ENCODE measurements around the gene NMRK2. TPM values are rescaled to one million over a fixed set of nuclear protein-coding genes. Genes with fewer than 3 reads are reported as not detected.

Gene NMRK2
- total RNA-seq, 1 experiment from 2014 or later: 60.0 TPM

GRCh38 chr19:3931041-3931440 lies 1.8 kb upstream of the NMRK2 start:
- H2BK15ac ChIP-seq (ENCODE audit: low read depth, low read length): no peak overlapping the region
- H3K4me3 Mint-ChIP-seq: no peak overlapping the region
- no peak for DNase-seq
- H3K79me1 ChIP-seq (ENCODE audit: insufficient read depth, low read depth, low read length, poor library complexity, severe bottlenecking): no peaks in the 10 kb centered on the region
- H2BK5ac ChIP-seq (ENCODE audit: insufficient read length, low read length): no peak overlapping the region
- H3K18ac ChIP-seq (ENCODE audit: insufficient read length, low read depth, low read length): no peak overlapping the region
- peaks cover 0 to 3% of the 10 kb centered on the region in 2 experiments; a peak in 1 of 4 replicates for H3K4me1 Mint-ChIP-seq
- no peak overlapping the region for H3K4ac ChIP-seq (ENCODE audit: low read depth, low read length)
- H3K9me3 ChIP-seq (ENCODE audit: control insufficient read depth, low read depth, low read length): no peaks in the 10 kb centered on the region
- H3K14ac ChIP-seq (ENCODE audit: insufficient read depth, low read length): no peak overlapping the region
- no peaks in the 10 kb centered on the region for H4K20me1 ChIP-seq (ENCODE audit: control insufficient read depth, insufficient read depth, insufficient read length)
- H3K36me3 Mint-ChIP-seq (ENCODE audit: insufficient read depth in 1 of 3, low read depth in 3 of 3): no peaks in the 10 kb centered on the region
- no peak overlapping the region for H3K9ac ChIP-seq (ENCODE audit: extremely low read depth, insufficient read length, low read length)
- no peaks in the 10 kb centered on the region for H3K27me3 ChIP-seq (ENCODE audit: insufficient read depth, low read length)
- no peak overlapping the region for H2BK12ac ChIP-seq (ENCODE audit: insufficient read length, low read depth, low read length)
- no peak for TF ChIP-seq CTCF (conservative IDR thresholded peaks at IDR 0.05)
- peaks cover 7% of the 10 kb centered on the region for H3K23me2 ChIP-seq (ENCODE audit: insufficient read length, low read depth, low read length, poor library complexity, severe bottlenecking)
- no peak overlapping the region for H2AFZ ChIP-seq (ENCODE audit: low read length)
- H2BK20ac ChIP-seq (ENCODE audit: low read depth, low read length, poor library complexity, severe bottlenecking): no peak overlapping the region
- no peaks in the 10 kb centered on the region; the same call in 1 of the 2 replicates for H3K79me2 ChIP-seq (ENCODE audit: insufficient read depth, low read length)
- H3K27ac Mint-ChIP-seq: peak overlapping the region in 2 of 3 experiments; percentile 52 to 66; a peak in 2 of 7 replicates
- no peak overlapping the region for H2AK5ac ChIP-seq (ENCODE audit: insufficient read length, low read length)
- no peaks in the 10 kb centered on the region for H3K9me3 Mint-ChIP-seq
- no peak overlapping the region for H3K56ac ChIP-seq (ENCODE audit: insufficient read length, low read depth, low read length)
- no peak overlapping the region for H3K23ac ChIP-seq (ENCODE audit: insufficient read length, low read depth, low read length)
- H3K4me1 ChIP-seq (ENCODE audit: insufficient read depth, low read length): no peaks in the 10 kb centered on the region
- H4K91ac ChIP-seq (ENCODE audit: insufficient read length, low read depth, low read length): no peak overlapping the region
- WGBS (ENCODE audit: extremely low coverage, insufficient read length, low lambda C conversion rate): no CpG with 5 or more reads among the region's 8 CpGs
- no peak overlapping the region for H4K5ac ChIP-seq (ENCODE audit: insufficient read length, low read depth, low read length)
- peaks cover 3% of the 10 kb centered on the region for H3K27me3 Mint-ChIP-seq (ENCODE audit: low read depth)
- no peak overlapping the region for H4K8ac ChIP-seq (replicated peaks; ENCODE audit: insufficient read length, low read depth, low read length)
- no peak overlapping the region for H3K27ac ChIP-seq (ENCODE audit: insufficient read length, low read depth, low read length)
- no peak overlapping the region for H3K4me2 ChIP-seq (ENCODE audit: insufficient read depth, insufficient read length, low read length)
- no peak overlapping the region for H2BK120ac ChIP-seq (ENCODE audit: low read depth, low read length, poor library complexity, severe bottlenecking)
- H3T11ph ChIP-seq (ENCODE audit: low read length): no peak overlapping the region
